H9 (cell line): Measurements from ENCODE around the gene NANOS2. TPM values are rescaled to one million over a fixed set of nuclear protein-coding genes. Genes with fewer than 3 reads are reported as not detected.

ENCODE experiments used
- DNase-seq: peaks from one replicate; pipeline ENCODE4 v3.0.0-alpha.2; 2017
- H2AFZ ChIP-seq: one replicate; pipeline ENCODE4 v1.6.1; 2013; ENCODE audit warnings: mild to moderate bottlenecking, low read length, control low read depth, moderate library complexity
- H2AK5ac ChIP-seq: 2 replicates; pipeline ENCODE4 v1.6.1; 2013; ENCODE audit warnings: low read length, control low read depth, mixed read lengths; ENCODE audit not compliant: insufficient read length
- H2BK120ac ChIP-seq: one replicate; pipeline ENCODE4 v1.6.1; 2013; ENCODE audit warnings: low read depth, mild to moderate bottlenecking, low read length, control low read depth, inconsistent platforms; ENCODE audit not compliant: poor library complexity, severe bottlenecking
- H2BK12ac ChIP-seq: 2 replicates; pipeline ENCODE4 v1.6.1; 2013; ENCODE audit warnings: low read length, control low read depth, mixed read lengths, low read depth; ENCODE audit not compliant: insufficient read length
- H2BK15ac ChIP-seq: 2 replicates; pipeline ENCODE4 v1.6.1; 2013; ENCODE audit warnings: low read depth, low read length, control low read depth
- H2BK20ac ChIP-seq: one replicate; pipeline ENCODE4 v1.6.1; 2013; ENCODE audit warnings: low read depth, mild to moderate bottlenecking, low read length, control low read depth, inconsistent platforms; ENCODE audit not compliant: poor library complexity, severe bottlenecking
- H2BK5ac ChIP-seq: 2 replicates; pipeline ENCODE4 v1.6.1; 2013; ENCODE audit warnings: low read length, control low read depth, mixed read lengths; ENCODE audit not compliant: insufficient read length
- H3K14ac ChIP-seq: 2 replicates; pipeline ENCODE4 v1.6.1; 2013; ENCODE audit warnings: low read length, control low read depth; ENCODE audit not compliant: insufficient read depth
- H3K18ac ChIP-seq: 2 replicates; pipeline ENCODE4 v1.6.1; 2013; ENCODE audit warnings: low read depth, mild to moderate bottlenecking, mixed read lengths, low read length, control low read depth; ENCODE audit not compliant: insufficient read length
- H3K23ac ChIP-seq: 2 replicates; pipeline ENCODE4 v1.6.1; 2013; ENCODE audit warnings: low read length, control low read depth, mixed read lengths, low read depth; ENCODE audit not compliant: insufficient read length
- H3K23me2 ChIP-seq: 2 replicates; pipeline ENCODE4 v1.6.1; 2013; ENCODE audit warnings: low read depth, mild to moderate bottlenecking, mixed read lengths, low read length, control low read depth; ENCODE audit not compliant: insufficient read length, poor library complexity, severe bottlenecking
- H3K27ac ChIP-seq: 2 replicates; pipeline ENCODE4 v1.5.1; 2013; ENCODE audit warnings: low read length, control low read depth, mixed read lengths, low read depth; ENCODE audit not compliant: insufficient read length
- H3K27me3 ChIP-seq: 2 replicates; pipeline ENCODE4 v1.6.1; 2013; ENCODE audit warnings: low read length, control low read depth, inconsistent platforms; ENCODE audit not compliant: insufficient read depth
- H3K4ac ChIP-seq: 2 replicates; pipeline ENCODE4 v1.6.1; 2013; ENCODE audit warnings: low read depth, mild to moderate bottlenecking, control low read depth, inconsistent platforms, low read length, moderate library complexity
- H3K4me1 ChIP-seq: 2 replicates; pipeline ENCODE4 v1.6.1; 2013; ENCODE audit warnings: low read length, control low read depth, inconsistent platforms; ENCODE audit not compliant: insufficient read depth
- H3K4me2 ChIP-seq: 2 replicates; pipeline ENCODE4 v1.6.1; 2013; ENCODE audit warnings: low read length, control low read depth, mixed read lengths; ENCODE audit not compliant: insufficient read length, insufficient read depth
- H3K56ac ChIP-seq: 2 replicates; pipeline ENCODE4 v1.6.1; 2013; ENCODE audit warnings: low read depth, mild to moderate bottlenecking, mixed read lengths, low read length, control low read depth; ENCODE audit not compliant: insufficient read length
- H3K79me1 ChIP-seq: 2 replicates; pipeline ENCODE4 v1.6.1; 2013; ENCODE audit warnings: low read depth, mild to moderate bottlenecking, moderate library complexity, low read length, control low read depth, inconsistent platforms; ENCODE audit not compliant: insufficient read depth, poor library complexity, severe bottlenecking
- H3K79me2 ChIP-seq: 2 replicates; pipeline ENCODE4 v1.6.1; 2013; ENCODE audit warnings: low read length, control low read depth, inconsistent platforms; ENCODE audit not compliant: insufficient read depth
- H3K9ac ChIP-seq: 2 replicates; pipeline ENCODE4 v1.6.1; 2013; ENCODE audit warnings: low read length, control low read depth, mixed read lengths; ENCODE audit not compliant: insufficient read length; ENCODE audit errors: extremely low read depth
- H3K9me3 ChIP-seq: one replicate; pipeline ENCODE4 v1.6.1; 2013; ENCODE audit warnings: low read depth, low read length, inconsistent platforms; ENCODE audit not compliant: control insufficient read depth
- H3T11ph ChIP-seq: one replicate; pipeline ENCODE4 v1.6.1; 2013; ENCODE audit warnings: mild to moderate bottlenecking, low read length, control low read depth, inconsistent platforms
- H4K20me1 ChIP-seq: one replicate; pipeline ENCODE4 v1.6.1; 2013; ENCODE audit not compliant: control insufficient read depth, insufficient read length, insufficient read depth
- H4K5ac ChIP-seq: 2 replicates; pipeline ENCODE4 v1.6.1; 2013; ENCODE audit warnings: low read depth, mild to moderate bottlenecking, mixed read lengths, low read length, control low read depth; ENCODE audit not compliant: insufficient read length
- H4K8ac ChIP-seq: replicated peaks from 2 replicates; pipeline ENCODE4 v1.6.1; 2013; ENCODE audit warnings: low read length, control low read depth, mixed read lengths, low read depth; ENCODE audit not compliant: insufficient read length
- H4K91ac ChIP-seq: 2 replicates; pipeline ENCODE4 v1.6.1; 2013; ENCODE audit warnings: low read depth, mild to moderate bottlenecking, moderate library complexity, mixed read lengths, low read length, control low read depth; ENCODE audit not compliant: insufficient read length
- H3K27ac Mint-ChIP-seq, 3 experiments: 2 replicates in 2 of 3; 3 replicates in 1 of 3; pipeline ENCODE4 v1.8.0; 2020 to 2021; ENCODE audit warnings: mixed read lengths in 3 of 3, mild to moderate bottlenecking in 1 of 3, moderate library complexity in 1 of 3
- H3K27me3 Mint-ChIP-seq: 2 replicates; pipeline ENCODE4 v1.8.0; 2021; ENCODE audit warnings: low read depth, mild to moderate bottlenecking, moderate library complexity, mixed read lengths
- H3K36me3 Mint-ChIP-seq, 3 experiments: 2 replicates in 2 of 3; 3 replicates in 1 of 3; pipeline ENCODE4 v1.8.0; 2020 to 2021; ENCODE audit warnings: low read depth in 3 of 3, mixed read lengths in 3 of 3; ENCODE audit not compliant: insufficient read depth in 1 of 3
- H3K4me1 Mint-ChIP-seq, 2 experiments: 2 replicates each; pipeline ENCODE4 v1.8.0; 2020; ENCODE audit warnings: mixed read lengths in 2 of 2
- H3K4me3 Mint-ChIP-seq, 2 experiments: 2 replicates in 1 of 2; 3 replicates in 1 of 2; pipeline ENCODE4 v1.8.0; 2020 to 2021; ENCODE audit warnings: mild to moderate bottlenecking in 2 of 2, mixed read lengths in 2 of 2, moderate library complexity in 1 of 2
- H3K9me3 Mint-ChIP-seq, 2 experiments: 2 replicates in 1 of 2; 3 replicates in 1 of 2; pipeline ENCODE4 v1.8.0; 2020; ENCODE audit warnings: mild to moderate bottlenecking in 2 of 2, mixed read lengths in 2 of 2, moderate library complexity in 1 of 2
- CTCF ChIP-seq: fragments of 200-600 bp; sonication (generic); conservative IDR thresholded peaks from 3 replicates; pipeline ENCODE4 v1.8.0; 2021; ENCODE audit warnings: antibody characterized with exemption, mild to moderate bottlenecking
- WGBS: extraction: QIAGEN DNeasy Blood & Tissue Kit; methylation state at CpG from one replicate; pipeline ENCODE4 v1.1.7; 2013; ENCODE audit warnings: missing lambda C conversion rate, low lambda C conversion rate, mixed read lengths; ENCODE audit not compliant: insufficient read length; ENCODE audit errors: extremely low coverage; 5-methylcytosine and 5-hydroxymethylcytosine counted together
- total RNA-seq: library from RNA; stranded (reverse); gene quantifications from 2 replicates; pipeline ENCODE4 v1.2.1, GENCODE V29; 2021

NANOS2 gene
- total RNA-seq, 1 experiment from 2014 or later = not detected

GRCh38 chr19:45876161-45876410 is 38.5 kb downstream of the NANOS2 start:
- H3K4ac ChIP-seq = no peak overlapping the region
- no peak overlapping the region for H3K27ac ChIP-seq
- H3K27me3 Mint-ChIP-seq = peaks cover 2% of the 10 kb centered on the region
- no peak overlapping the region for H2AK5ac ChIP-seq
- H3K9ac ChIP-seq = no peak overlapping the region
- no peak overlapping the region for H2AFZ ChIP-seq
- H3K23ac ChIP-seq = no peak overlapping the region
- H3K56ac ChIP-seq = no peak overlapping the region
- no peak overlapping the region for H2BK120ac ChIP-seq
- H3K27ac Mint-ChIP-seq = peak overlapping the region in 2 of 3 experiments; percentile 17 to 85; a peak in 4 of 7 replicates
- H2BK5ac ChIP-seq = no peak overlapping the region
- H3K23me2 ChIP-seq = peaks cover 3% of the 10 kb centered on the region
- WGBS = no CpG with 5 or more reads among the region's 4 CpGs
- H3K79me2 ChIP-seq = no peaks in the 10 kb centered on the region
- H2BK12ac ChIP-seq = no peak overlapping the region
- no peak overlapping the region for H3K14ac ChIP-seq
- no peaks in the 10 kb centered on the region for H3K9me3 Mint-ChIP-seq
- H3K4me3 Mint-ChIP-seq = peak overlapping the region; percentile 62 to 76; a peak in 4 of 5 replicates
- H3K9me3 ChIP-seq = no peaks in the 10 kb centered on the region
- peaks cover 8 to 25% (median 20%) of the 10 kb centered on the region in 3 experiments; a peak in 6 of 7 replicates for H3K36me3 Mint-ChIP-seq
- peaks cover 3% of the 10 kb centered on the region for H4K20me1 ChIP-seq
- H3T11ph ChIP-seq = no peak overlapping the region
- no peak for TF ChIP-seq CTCF
- H3K4me1 Mint-ChIP-seq = peaks cover 28 to 44% of the 10 kb centered on the region in 2 experiments
- H3K4me1 ChIP-seq = no peaks in the 10 kb centered on the region; the same call in 1 of the 2 replicates
- no peak overlapping the region for H3K18ac ChIP-seq
- H4K8ac ChIP-seq = no peak overlapping the region
- H3K79me1 ChIP-seq = no peaks in the 10 kb centered on the region
- no peak overlapping the region for H2BK20ac ChIP-seq
- no peak for DNase-seq
- peak overlapping the region; percentile 23 for H3K4me2 ChIP-seq
- H3K27me3 ChIP-seq = no peaks in the 10 kb centered on the region
- H2BK15ac ChIP-seq = no peak overlapping the region
- H4K5ac ChIP-seq = no peak overlapping the region
- H4K91ac ChIP-seq = no peak overlapping the region
